ENCODE measurements around the gene NT5DC1. TPM values are rescaled to one million over a fixed set of nuclear protein-coding genes. Genes with fewer than 3 reads are reported as not detected.

Gene NT5DC1
- polyA plus RNA-seq, 3 donors: 18.2 to 39.0 (median 28.3) TPM

DNA sequence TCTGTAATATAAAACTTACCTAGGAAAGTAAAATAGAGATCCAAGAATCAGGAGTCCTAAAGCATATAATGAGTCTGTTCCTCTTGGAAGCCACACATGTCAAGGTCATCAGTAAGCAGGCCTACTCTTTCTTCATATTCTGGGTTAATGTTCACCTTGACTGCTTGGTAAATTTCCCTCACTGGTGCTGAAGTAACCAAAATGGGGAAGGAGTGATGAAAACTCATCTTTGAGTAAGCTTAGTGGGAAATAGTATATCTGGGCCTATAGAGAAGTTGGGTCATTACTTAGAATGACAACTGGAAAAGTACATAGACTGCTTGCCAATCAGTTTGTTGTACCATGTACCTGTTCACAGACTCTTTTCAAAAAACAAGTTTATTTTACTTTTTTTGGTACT, 146.6 kb downstream of the NT5DC1 start:
- peaks cover 5 to 12% of the 10 kb centered on the region in 2 donors for H3K36me3 Mint-ChIP-seq
- intact Hi-C loops (cut with micrococcal nuclease): no loop called here
- Histone ChIP-seq H4K20me1 (ENCODE audit: insufficient read depth, low read length) (no peaks in the 10 kb centered on the region), H3K4me2 (replicated peaks; ENCODE audit: extremely low read depth, low read length, poor library complexity, severe bottlenecking) (no peak overlapping the region), H3K27me3 (ENCODE audit: control insufficient read depth in 2 of 2, insufficient read depth in 2 of 2, low read length in 2 of 2) (no peaks in the 10 kb centered on the region), H3K9me3 (replicated peaks in 1 of 2; ENCODE audit: control insufficient read depth in 1 of 2, insufficient read depth in 1 of 2, low read length in 2 of 2) (no peaks in the 10 kb centered on the region), H3K79me2 (ENCODE audit: insufficient read depth, low read length) (no peaks in the 10 kb centered on the region), H3K27ac (ENCODE audit: low read depth in 1 of 2, low read length in 2 of 2) (no peak overlapping the region), H3K36me3 (replicated peaks in 1 of 2; ENCODE audit: control insufficient read depth in 1 of 2, insufficient read depth in 2 of 2, low read length in 2 of 2) (peaks cover 0 to 13% of the 10 kb centered on the region in 2 donors), H3K4me1 (ENCODE audit: control insufficient read depth in 1 of 2, insufficient read depth in 2 of 2, low read length in 2 of 2) (peaks cover 0 to under 1% of the 10 kb centered on the region in 2 donors), H2AFZ (ENCODE audit: insufficient read depth, low read depth, low read length, poor library complexity, severe bottlenecking) (no peak overlapping the region), H3K4me3 (replicated peaks in 1 of 3; ENCODE audit: low read depth in 2 of 3, low read length in 3 of 3) (no peak overlapping the region), H3K9ac (ENCODE audit: insufficient read depth, low read length, poor library complexity, severe bottlenecking) (no peak overlapping the region)
- TF ChIP-seq, protein P1, sequence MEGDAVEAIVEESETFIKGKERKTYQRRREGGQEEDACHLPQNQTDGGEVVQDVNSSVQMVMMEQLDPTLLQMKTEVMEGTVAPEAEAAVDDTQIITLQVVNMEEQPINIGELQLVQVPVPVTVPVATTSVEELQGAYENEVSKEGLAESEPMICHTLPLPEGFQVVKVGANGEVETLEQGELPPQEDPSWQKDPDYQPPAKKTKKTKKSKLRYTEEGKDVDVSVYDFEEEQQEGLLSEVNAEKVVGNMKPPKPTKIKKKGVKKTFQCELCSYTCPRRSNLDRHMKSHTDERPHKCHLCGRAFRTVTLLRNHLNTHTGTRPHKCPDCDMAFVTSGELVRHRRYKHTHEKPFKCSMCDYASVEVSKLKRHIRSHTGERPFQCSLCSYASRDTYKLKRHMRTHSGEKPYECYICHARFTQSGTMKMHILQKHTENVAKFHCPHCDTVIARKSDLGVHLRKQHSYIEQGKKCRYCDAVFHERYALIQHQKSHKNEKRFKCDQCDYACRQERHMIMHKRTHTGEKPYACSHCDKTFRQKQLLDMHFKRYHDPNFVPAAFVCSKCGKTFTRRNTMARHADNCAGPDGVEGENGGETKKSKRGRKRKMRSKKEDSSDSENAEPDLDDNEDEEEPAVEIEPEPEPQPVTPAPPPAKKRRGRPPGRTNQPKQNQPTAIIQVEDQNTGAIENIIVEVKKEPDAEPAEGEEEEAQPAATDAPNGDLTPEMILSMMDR (IDR thresholded peaks at IDR 0.05): no peak
- no peak for DNase-seq
- H3K4me1 Mint-ChIP-seq: peaks cover 18% of the 10 kb centered on the region
- H3K27ac Mint-ChIP-seq: no peak overlapping the region
- no peak overlapping the region for H3K4me3 Mint-ChIP-seq
- no peaks in the 10 kb centered on the region for H3K27me3 Mint-ChIP-seq (ENCODE audit: low read depth in 3 of 3)
- no peaks in the 10 kb centered on the region for H3K9me3 Mint-ChIP-seq

DNA sequence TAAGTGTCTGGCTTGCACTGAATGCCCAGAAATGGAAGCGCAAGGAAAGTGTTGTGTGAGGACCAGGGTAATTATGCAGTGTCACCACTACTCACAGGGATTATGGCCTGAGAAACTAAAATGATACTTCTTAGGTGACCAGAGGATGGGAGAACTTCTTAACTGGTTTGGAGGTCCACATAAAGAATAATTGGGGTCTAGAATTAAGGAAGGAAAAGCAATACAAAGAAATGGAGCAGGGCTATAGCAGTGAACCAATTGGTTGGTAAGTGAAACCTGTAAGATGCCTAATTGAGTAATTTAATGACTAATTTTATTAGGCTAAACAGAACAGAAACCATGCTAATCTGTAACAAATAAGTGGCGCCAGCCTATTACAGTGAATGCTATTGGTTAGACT, 147.9 kb downstream of the NT5DC1 start:
- Histone ChIP-seq H3K27ac (ENCODE audit: low read depth in 1 of 2, low read length in 2 of 2) (no peak overlapping the region), H3K27me3 (ENCODE audit: control insufficient read depth in 2 of 2, insufficient read depth in 2 of 2, low read length in 2 of 2) (no peaks in the 10 kb centered on the region), H3K4me1 (ENCODE audit: control insufficient read depth in 1 of 2, insufficient read depth in 2 of 2, low read length in 2 of 2) (peaks cover 7 to 13% of the 10 kb centered on the region in 2 donors), H4K20me1 (ENCODE audit: insufficient read depth, low read length) (no peaks in the 10 kb centered on the region), H3K9ac (ENCODE audit: insufficient read depth, low read length, poor library complexity, severe bottlenecking) (no peak overlapping the region), H3K4me3 (replicated peaks in 1 of 3; ENCODE audit: low read depth in 2 of 3, low read length in 3 of 3) (no peak overlapping the region), H2AFZ (ENCODE audit: insufficient read depth, low read depth, low read length, poor library complexity, severe bottlenecking) (no peak overlapping the region), H3K36me3 (replicated peaks in 1 of 2; ENCODE audit: control insufficient read depth in 1 of 2, insufficient read depth in 2 of 2, low read length in 2 of 2) (peaks cover 0 to 13% of the 10 kb centered on the region in 2 donors), H3K79me2 (ENCODE audit: insufficient read depth, low read length) (peaks cover 12% of the 10 kb centered on the region), H3K4me2 (replicated peaks; ENCODE audit: extremely low read depth, low read length, poor library complexity, severe bottlenecking) (no peak overlapping the region), H3K9me3 (replicated peaks in 1 of 2; ENCODE audit: control insufficient read depth in 1 of 2, insufficient read depth in 1 of 2, low read length in 2 of 2) (no peaks in the 10 kb centered on the region)
- Mint-ChIP-seq H3K4me1 (peaks cover 20% of the 10 kb centered on the region), H3K9me3 (no peaks in the 10 kb centered on the region), H3K27me3 (ENCODE audit: low read depth in 3 of 3) (no peaks in the 10 kb centered on the region), H3K36me3 (peaks cover 5 to 10% of the 10 kb centered on the region in 2 donors), H3K27ac (peak overlapping the region in 2 of 7 donors; percentile 41 to 60), H3K4me3 (no peak overlapping the region)
- intact Hi-C loops (cut with micrococcal nuclease): no loop called here
- no peak for DNase-seq
- TF ChIP-seq, protein P1 (IDR thresholded peaks at IDR 0.05): no peak
- 100% methylated on average over 1 of the region's 2 CpGs for WGBS (ENCODE audit: insufficient coverage)
